SU-DHL-6 (cell line): Measurements from ENCODE around the gene ANAPC10.

Source experiments
- H2AFZ ChIP-seq: fragments of 200-600 bp; sonication (generic); 2 replicates; pipeline ENCODE4 v1.6.1; 2014; ENCODE audit warnings: low read depth, mild to moderate bottlenecking, moderate library complexity, mixed read lengths, antibody characterized with exemption, low read length; ENCODE audit not compliant: severe bottlenecking
- H3F3A ChIP-seq: fragments of 200-600 bp; shearing (Covaris generic); 2 replicates; pipeline ENCODE4 v1.6.0; 2016; ENCODE audit warnings: antibody characterized with exemption, mild to moderate bottlenecking; ENCODE audit not compliant: insufficient read depth
- H3K27ac ChIP-seq: fragments of 200-600 bp; sonication (generic); 2 replicates; pipeline ENCODE4 v1.5.1; 2016; ENCODE audit warnings: low read depth, mild to moderate bottlenecking, low read length, moderate library complexity, mixed read lengths
- H3K27me3 ChIP-seq: fragments of 200-600 bp; sonication (generic), shearing (Covaris generic); 2 replicates; pipeline ENCODE4 v1.6.0; 2014; ENCODE audit warnings: mild to moderate bottlenecking, low read length
- H3K36me3 ChIP-seq: fragments of 200-600 bp; sonication (generic); 2 replicates; pipeline ENCODE4 v1.6.1; 2014; ENCODE audit warnings: mild to moderate bottlenecking, low read length, mixed read lengths
- H3K4me2 ChIP-seq: fragments of 300-600, 200-600 bp; shearing (Covaris generic), sonication (generic); 2 replicates; pipeline ENCODE4 v1.6.0; 2014; ENCODE audit warnings: low read length, low read depth, mild to moderate bottlenecking; ENCODE audit not compliant: poor library complexity, severe bottlenecking
- H3K4me3 ChIP-seq: fragments of 200-600 bp; sonication (generic); 2 replicates; pipeline ENCODE4 v1.5.1; 2014; ENCODE audit warnings: antibody characterized with exemption, low read length, mild to moderate bottlenecking, mixed read lengths; ENCODE audit not compliant: insufficient read depth, poor library complexity, severe bottlenecking
- H3K79me2 ChIP-seq: fragments of 200-600 bp; sonication (generic); 2 replicates; pipeline ENCODE4 v1.6.1; 2014; ENCODE audit warnings: mild to moderate bottlenecking, low read length, moderate library complexity; ENCODE audit not compliant: insufficient read depth
- H3K9ac ChIP-seq: fragments of 200-600 bp; sonication (generic); 2 replicates; pipeline ENCODE4 v1.7.0; 2014; ENCODE audit warnings: mild to moderate bottlenecking, low read length
- H3K9me2 ChIP-seq: fragments of 200-600 bp; sonication (generic); replicated peaks from 2 replicates; pipeline ENCODE4 v1.6.1; 2014; ENCODE audit warnings: low read length; ENCODE audit not compliant: insufficient read depth
- H3K9me3 ChIP-seq: fragments of 200-600 bp; sonication (generic); 2 replicates; pipeline ENCODE4 v1.6.1; 2014; ENCODE audit warnings: low read length, mixed read lengths; ENCODE audit not compliant: insufficient read depth
- H4K20me1 ChIP-seq: fragments of 200-600 bp; sonication (generic); 2 replicates; pipeline ENCODE4 v1.6.1; 2014; ENCODE audit warnings: low read depth, mild to moderate bottlenecking, antibody characterized with exemption, low read length, moderate library complexity, mixed read lengths
- CTCF ChIP-seq: fragments of 200-600 bp; sonication (generic); IDR thresholded peaks from one replicate; pipeline ENCODE4 v1.5.1; 2017; ENCODE audit warnings: antibody characterized with exemption, mild to moderate bottlenecking, low read length, moderate library complexity; ENCODE audit not compliant: insufficient read depth, poor library complexity, severe bottlenecking
- EZH2phosphoT487 ChIP-seq: fragments of 200-600 bp; sonication (generic), shearing (Covaris generic); conservative IDR thresholded peaks from 2 replicates; pipeline ENCODE4 v1.6.1; 2018; ENCODE audit warnings: mild to moderate bottlenecking, antibody characterized with exemption, low read length, moderate library complexity, mixed read lengths

ANAPC10 gene

GRCh38 chr4:144968606-144969005 is 129.4 kb downstream of the ANAPC10 start:
- Histone ChIP-seq H3K9me3 (no peaks in the 10 kb centered on the region), H3K27ac (no peak overlapping the region), H3K4me3 (no peak overlapping the region), H3F3A (no peaks in the 10 kb centered on the region), H3K9me2 (no peaks in the 10 kb centered on the region), H4K20me1 (no peaks in the 10 kb centered on the region), H3K4me2 (no peak overlapping the region), H3K36me3 (no peaks in the 10 kb centered on the region), H3K27me3 (no peaks in the 10 kb centered on the region), H3K79me2 (no peaks in the 10 kb centered on the region), H2AFZ (no peak overlapping the region), H3K9ac (no peak overlapping the region)
- no peak for TF ChIP-seq EZH2phosphoT487
- TF ChIP-seq CTCF, result no peak

- Histone ChIP-seq H4K20me1 (no peaks in the 10 kb centered on the region), H2AFZ (no peak overlapping the region), H3F3A (no peaks in the 10 kb centered on the region), H3K9me3 (no peaks in the 10 kb centered on the region), H3K9ac (no peak overlapping the region), H3K9me2 (no peaks in the 10 kb centered on the region), H3K36me3 (no peaks in the 10 kb centered on the region), H3K4me3 (no peak overlapping the region), H3K27ac (no peak overlapping the region), H3K79me2 (no peaks in the 10 kb centered on the region), H3K4me2 (no peak overlapping the region), H3K27me3 (no peaks in the 10 kb centered on the region)
- TF ChIP-seq CTCF, result no peak
- no peak for TF ChIP-seq EZH2phosphoT487
Measured at GRCh38 chr4:144967161-144967560, 130.8 kb downstream of the ANAPC10 start.

GRCh38 chr4:144962300-144962699 is 135.7 kb downstream of the ANAPC10 start:
- H3K9me2 ChIP-seq, result no peaks in the 10 kb centered on the region
- H3K9me3 ChIP-seq, result no peaks in the 10 kb centered on the region
- no peaks in the 10 kb centered on the region for H3K36me3 ChIP-seq
- no peak overlapping the region for H3K4me2 ChIP-seq
- H3F3A ChIP-seq, result no peaks in the 10 kb centered on the region
- H3K9ac ChIP-seq, result no peak overlapping the region
- no peaks in the 10 kb centered on the region for H3K79me2 ChIP-seq
- no peak overlapping the region for H2AFZ ChIP-seq
- no peak for TF ChIP-seq CTCF
- TF ChIP-seq EZH2phosphoT487, result no peak
- H3K4me3 ChIP-seq, result no peak overlapping the region
- H3K27me3 ChIP-seq, result no peaks in the 10 kb centered on the region
- no peak overlapping the region for H3K27ac ChIP-seq
- no peaks in the 10 kb centered on the region for H4K20me1 ChIP-seq
